ENCODE data around the gene AKR1C2. TPM values are rescaled to one million over a fixed set of nuclear protein-coding genes. Genes with fewer than 3 reads are reported as not detected.
"Not testable (repeated sequence)": the region's sequence is repeated elsewhere in the genome, so short reads cannot be mapped to it uniquely, and the experiment has no call there.

The AKR1C2 gene
- total RNA-seq, 2 experiments from 2014 or later = not detected

- H3K36me3 ChIP-seq (ENCODE audit: insufficient read depth, low read length); H3K79me2 ChIP-seq (ENCODE audit: insufficient read depth, low read depth, low read length); H3K27ac ChIP-seq (ENCODE audit: low read depth, low read length, poor library complexity, severe bottlenecking); DNase-seq (ENCODE audit: low spot score); H3K4me2 ChIP-seq (ENCODE audit: low read length); H3K9me3 ChIP-seq (ENCODE audit: low read length); CTCF ChIA-PET (ENCODE audit: unreplicated experiment); H4K20me1 ChIP-seq (ENCODE audit: insufficient read depth, low read length); POLR2A ChIA-PET; BruUV-seq (replicated peaks); H3K9me2 ChIP-seq (ENCODE audit: insufficient read depth, low read length); H2AFZ ChIP-seq (ENCODE audit: low read length); H3K4me1 ChIP-seq (ENCODE audit: insufficient read depth, low read length, poor library complexity, severe bottlenecking); intact Hi-C loops (cut with micrococcal nuclease; ENCODE audit: unreplicated experiment); H3K4me3 ChIP-seq (ENCODE audit: low read depth, low read length, poor library complexity, severe bottlenecking): not testable (repeated sequence)
These were observed 46.6 kb downstream of the AKR1C2 start for GRCh38 chr10:4956955-4957645.

GRCh38 chr10:4956088-4956487 is 47.6 kb downstream of the AKR1C2 start:
- H4K20me1 ChIP-seq (ENCODE audit: insufficient read depth, low read length); CTCF ChIA-PET (ENCODE audit: unreplicated experiment); H3K36me3 ChIP-seq (ENCODE audit: insufficient read depth, low read length); H3K4me3 ChIP-seq (ENCODE audit: low read depth, low read length, poor library complexity, severe bottlenecking); H3K27ac ChIP-seq (ENCODE audit: low read depth, low read length, poor library complexity, severe bottlenecking); DNase-seq (ENCODE audit: low spot score); H3K9me3 ChIP-seq (ENCODE audit: low read length); POLR2A ChIA-PET; H3K9me2 ChIP-seq (ENCODE audit: insufficient read depth, low read length); H2AFZ ChIP-seq (ENCODE audit: low read length); H3K4me2 ChIP-seq (ENCODE audit: low read length); intact Hi-C loops (cut with micrococcal nuclease; ENCODE audit: unreplicated experiment); H3K4me1 ChIP-seq (ENCODE audit: insufficient read depth, low read length, poor library complexity, severe bottlenecking); H3K79me2 ChIP-seq (ENCODE audit: insufficient read depth, low read depth, low read length); BruUV-seq (replicated peaks): not testable (repeated sequence)

DNA sequence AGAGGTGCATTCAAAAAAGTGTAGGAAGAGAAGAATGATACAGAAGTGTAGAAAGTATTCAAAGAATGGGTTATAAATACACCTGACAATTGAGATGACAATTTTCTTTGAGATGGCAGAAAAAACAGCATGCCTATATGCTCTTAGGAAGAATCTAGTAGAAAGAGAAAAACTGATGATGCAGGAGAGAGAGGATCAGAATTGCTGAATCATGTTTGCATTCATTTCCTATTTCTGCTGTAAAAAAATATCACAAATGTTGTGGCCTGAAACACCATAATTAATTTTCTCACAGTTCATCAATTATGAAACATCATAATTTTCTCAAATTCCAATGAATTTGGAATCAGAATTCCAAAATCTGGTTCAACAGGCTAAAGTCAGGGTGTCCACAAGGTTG is 50.3 kb downstream of the AKR1C2 start:
- CTCF ChIA-PET (ENCODE audit: unreplicated experiment) = no interaction called here
- no peaks in the 10 kb centered on the region for H3K9me3 ChIP-seq (ENCODE audit: low read length)
- H3K4me1 ChIP-seq (ENCODE audit: insufficient read depth, low read length, poor library complexity, severe bottlenecking) = no peaks in the 10 kb centered on the region
- DNase-seq (ENCODE audit: low spot score) = no peak
- no peaks in the 10 kb centered on the region for H3K36me3 ChIP-seq (ENCODE audit: insufficient read depth, low read length)
- no peaks in the 10 kb centered on the region for H4K20me1 ChIP-seq (ENCODE audit: insufficient read depth, low read length)
- H3K79me2 ChIP-seq (ENCODE audit: insufficient read depth, low read depth, low read length) = no peaks in the 10 kb centered on the region
- H3K4me3 ChIP-seq (ENCODE audit: low read depth, low read length, poor library complexity, severe bottlenecking) = no peak overlapping the region
- POLR2A ChIA-PET = no interaction called here
- H3K9me2 ChIP-seq (ENCODE audit: insufficient read depth, low read length) = no peaks in the 10 kb centered on the region
- no peak overlapping the region for H2AFZ ChIP-seq (ENCODE audit: low read length)
- BruUV-seq (replicated peaks) = no TSS peak
- no peak overlapping the region for H3K27ac ChIP-seq (ENCODE audit: low read depth, low read length, poor library complexity, severe bottlenecking)
- intact Hi-C loops (cut with micrococcal nuclease; ENCODE audit: unreplicated experiment) = no loop called here
- TF ChIP-seq, protein P1, sequence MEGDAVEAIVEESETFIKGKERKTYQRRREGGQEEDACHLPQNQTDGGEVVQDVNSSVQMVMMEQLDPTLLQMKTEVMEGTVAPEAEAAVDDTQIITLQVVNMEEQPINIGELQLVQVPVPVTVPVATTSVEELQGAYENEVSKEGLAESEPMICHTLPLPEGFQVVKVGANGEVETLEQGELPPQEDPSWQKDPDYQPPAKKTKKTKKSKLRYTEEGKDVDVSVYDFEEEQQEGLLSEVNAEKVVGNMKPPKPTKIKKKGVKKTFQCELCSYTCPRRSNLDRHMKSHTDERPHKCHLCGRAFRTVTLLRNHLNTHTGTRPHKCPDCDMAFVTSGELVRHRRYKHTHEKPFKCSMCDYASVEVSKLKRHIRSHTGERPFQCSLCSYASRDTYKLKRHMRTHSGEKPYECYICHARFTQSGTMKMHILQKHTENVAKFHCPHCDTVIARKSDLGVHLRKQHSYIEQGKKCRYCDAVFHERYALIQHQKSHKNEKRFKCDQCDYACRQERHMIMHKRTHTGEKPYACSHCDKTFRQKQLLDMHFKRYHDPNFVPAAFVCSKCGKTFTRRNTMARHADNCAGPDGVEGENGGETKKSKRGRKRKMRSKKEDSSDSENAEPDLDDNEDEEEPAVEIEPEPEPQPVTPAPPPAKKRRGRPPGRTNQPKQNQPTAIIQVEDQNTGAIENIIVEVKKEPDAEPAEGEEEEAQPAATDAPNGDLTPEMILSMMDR (conservative IDR thresholded peaks at IDR 0.05; ENCODE audit: low read length) = no peak
- no peak for TF ChIP-seq EZH2phosphoT487 (IDR thresholded peaks at IDR 0.05; ENCODE audit: borderline replicate concordance, low read depth, low read length)
- no peak overlapping the region for H3K4me2 ChIP-seq (ENCODE audit: low read length)

- DNase-seq (ENCODE audit: low spot score); H3K4me2 ChIP-seq (ENCODE audit: low read length); H3K4me1 ChIP-seq (ENCODE audit: insufficient read depth, low read length, poor library complexity, severe bottlenecking); H3K79me2 ChIP-seq (ENCODE audit: insufficient read depth, low read depth, low read length); H3K9me3 ChIP-seq (ENCODE audit: low read length); intact Hi-C loops (cut with micrococcal nuclease; ENCODE audit: unreplicated experiment); H3K27ac ChIP-seq (ENCODE audit: low read depth, low read length, poor library complexity, severe bottlenecking); CTCF ChIA-PET (ENCODE audit: unreplicated experiment); H2AFZ ChIP-seq (ENCODE audit: low read length); H3K4me3 ChIP-seq (ENCODE audit: low read depth, low read length, poor library complexity, severe bottlenecking); BruUV-seq (replicated peaks); H4K20me1 ChIP-seq (ENCODE audit: insufficient read depth, low read length); H3K9me2 ChIP-seq (ENCODE audit: insufficient read depth, low read length); POLR2A ChIA-PET; H3K36me3 ChIP-seq (ENCODE audit: insufficient read depth, low read length): not testable (repeated sequence)
These were observed 52.0 kb downstream of the AKR1C2 start for GRCh38 chr10:4951512-4952162.
